Measurements from ENCODE around the gene AP1AR. TPM values are rescaled to one million over a fixed set of nuclear protein-coding genes. Genes with fewer than 3 reads are reported as not detected.
"Not testable (repeated sequence)": the region's sequence is repeated elsewhere in the genome, so short reads cannot be mapped to it uniquely, and the experiment has no call there.

Gene AP1AR
- total and polyA plus RNA-seq, 2 of the 4 experiments (the other 2 are of a cell fraction): 4.0 to 4.7 TPM

DNA sequence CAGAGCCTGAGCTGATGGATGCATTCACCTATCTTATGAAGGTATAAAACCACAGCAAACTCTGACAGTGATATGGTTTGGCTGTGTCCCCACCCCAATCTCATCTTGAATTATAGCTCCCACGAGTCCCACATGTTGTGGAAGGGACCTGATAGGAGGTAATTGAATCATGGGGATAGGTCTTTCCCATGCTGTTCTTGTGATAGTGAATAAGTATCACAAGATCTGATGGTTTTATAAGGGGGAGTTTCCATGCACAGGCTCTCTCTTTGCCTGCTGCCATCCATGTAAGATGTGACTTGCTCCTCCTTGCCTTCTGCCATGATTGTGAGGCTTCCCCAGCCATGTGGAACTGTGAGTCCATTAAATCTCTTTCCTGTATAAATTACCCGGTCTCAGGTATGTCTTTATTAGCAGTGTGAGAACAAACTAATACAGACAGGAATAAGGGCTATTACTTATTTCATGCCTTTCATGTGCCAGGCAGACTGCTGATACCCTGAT is 50.4 kb downstream of the AP1AR start:
- H3K23ac ChIP-seq (ENCODE audit: low read depth, low read length); H3K4ac ChIP-seq (ENCODE audit: low read depth, low read length); H4K20me1 ChIP-seq (ENCODE audit: insufficient read depth, low read length); H3K56ac ChIP-seq (ENCODE audit: extremely low read depth, insufficient read depth, low read length); BruUV-seq (replicated peaks); H3K9me1 ChIP-seq (ENCODE audit: insufficient read depth, low read length); H3K18ac ChIP-seq (ENCODE audit: low read depth, low read length); H3K9ac ChIP-seq (ENCODE audit: low read depth, low read length); H2AK5ac ChIP-seq (ENCODE audit: low read depth, low read length); CTCF ChIA-PET; H3K4me3 ChIP-seq (ENCODE audit: insufficient read depth, low read depth, low read length); H2AK9ac ChIP-seq (replicated peaks; ENCODE audit: low read depth, low read length, poor library complexity); H2AFZ ChIP-seq (replicated peaks; ENCODE audit: low read length, poor library complexity); H3K9me3 ChIP-seq (ENCODE audit: control insufficient read depth, insufficient read depth, low read length); H4K5ac ChIP-seq (ENCODE audit: low read depth, low read length); H2BK5ac ChIP-seq (ENCODE audit: low read depth, low read length, poor library complexity, severe bottlenecking); ATAC-seq (ENCODE audit: low read depth); H4K91ac ChIP-seq (ENCODE audit: insufficient read depth, low read depth, low read length); H3K4me1 ChIP-seq (ENCODE audit: control insufficient read depth, insufficient read depth, low read length); POLR2A ChIA-PET (ENCODE audit: unreplicated experiment); H2BK15ac ChIP-seq (ENCODE audit: low read depth, low read length); H3K36me3 ChIP-seq (ENCODE audit: control insufficient read depth, insufficient read depth, low read length); DNase-seq; H3K27me3 ChIP-seq (ENCODE audit: control insufficient read depth, insufficient read depth, low read length); H2BK120ac ChIP-seq (ENCODE audit: low read depth, low read length); H3K4me2 ChIP-seq (ENCODE audit: low read depth, low read length); dilution Hi-C loops (cut with HindIII; ENCODE audit: low sequenced_read_pairs, unreplicated experiment); H4K8ac ChIP-seq (ENCODE audit: low read depth in 2 of 2, low read length in 2 of 2); H2BK20ac ChIP-seq (ENCODE audit: low read depth, low read length); H3K27ac ChIP-seq (ENCODE audit: insufficient read depth, low read length); H3K14ac ChIP-seq (replicated peaks; ENCODE audit: low read depth, low read length); in situ Hi-C loops (cut with MboI; ENCODE audit: low sequenced_read_pairs): not testable (repeated sequence)
- no CpG with 5 or more reads among the region's 2 CpGs for WGBS, 2 experiments (ENCODE audit: extremely low coverage in 2 of 2, insufficient read length in 1 of 2)
- H3K79me1 ChIP-seq (ENCODE audit: low read depth in 1 of 2, low read length in 2 of 2): peaks cover 2 to 27% of the 10 kb centered on the region in 2 experiments; a peak in 3 of 4 replicates
- intact Hi-C loops (cut with micrococcal nuclease): loop anchor here (5.0 kb wide), 1 partner anchor 50 kb away; the partner anchor contains the start of gene AP1AR

All from IMR-90 (cell line).